Keratinocyte (primary cell): ENCODE measurements around the gene OGDH. TPM values are rescaled to one million over a fixed set of nuclear protein-coding genes. Genes with fewer than 3 reads are reported as not detected.

ENCODE experiments used
- DNase-seq: peaks from one replicate; pipeline ENCODE4 v3.0.0-alpha.2; 2011; ENCODE audit warnings: low read depth, missing footprints, low spot score
- FAIRE-seq: peaks from 2 replicates; lab custom pipeline; 2011; peaks lifted over from hg19 to GRCh38; lab: Jason Lieb, UNC
- H2AFZ ChIP-seq: 2 replicates; pipeline ENCODE4 v1.6.0; 2012; ENCODE audit warnings: low read length, control low read depth, inconsistent platforms; ENCODE audit not compliant: control insufficient read depth
- H3K27ac ChIP-seq: 2 replicates; pipeline ENCODE4 v1.5.1; 2011; ENCODE audit warnings: low read length; ENCODE audit not compliant: control insufficient read depth, insufficient read depth
- H3K27me3 ChIP-seq: 3 replicates; pipeline ENCODE4 v1.6.0; 2011; ENCODE audit warnings: low read length; ENCODE audit not compliant: control insufficient read depth, insufficient read depth; ENCODE audit errors: extremely low read depth
- H3K36me3 ChIP-seq, 2 experiments: 2 replicates in 1 of 2; 3 replicates in 1 of 2; pipeline ENCODE4 v1.5.1; 2011; ENCODE audit warnings: low read length in 2 of 2, mild to moderate bottlenecking in 1 of 2; ENCODE audit not compliant: control insufficient read depth in 2 of 2, insufficient read depth in 2 of 2; ENCODE audit errors: extremely low read depth in 1 of 2
- H3K4me1 ChIP-seq: 3 replicates; pipeline ENCODE4 v1.5.1; 2011; ENCODE audit warnings: low read length; ENCODE audit not compliant: control insufficient read depth, insufficient read depth; ENCODE audit errors: extremely low read depth
- H3K4me2 ChIP-seq: 3 replicates; pipeline ENCODE4 v1.6.0; 2011; ENCODE audit warnings: low read depth, low read length; ENCODE audit not compliant: control insufficient read depth, insufficient read depth; ENCODE audit errors: extremely low read depth
- H3K4me3 ChIP-seq, 3 experiments: fragments of 200-600 bp in 1 of 3; sonication (generic) in 1 of 3; 2 replicates in 2 of 3; 3 replicates in 1 of 3; pipeline ENCODE4 v1.5.1; 2011 to 2016; ENCODE audit warnings: low read length in 3 of 3, mild to moderate bottlenecking in 3 of 3, control low read depth in 2 of 3, inconsistent platforms in 1 of 3, low read depth in 1 of 3, mixed read lengths in 1 of 3, mixed run types in 1 of 3, moderate library complexity in 1 of 3; ENCODE audit not compliant: control insufficient read depth in 2 of 3, insufficient read depth in 2 of 3; ENCODE audit errors: extremely low read depth in 1 of 3
- H3K79me2 ChIP-seq: 2 replicates; pipeline ENCODE4 v1.6.0; 2012; ENCODE audit warnings: low read length; ENCODE audit not compliant: control insufficient read depth, insufficient read depth
- H3K9ac ChIP-seq: 3 replicates; pipeline ENCODE4 v1.6.0; 2011; ENCODE audit warnings: low read length; ENCODE audit not compliant: control insufficient read depth, insufficient read depth; ENCODE audit errors: extremely low read depth
- H3K9me1 ChIP-seq: 3 replicates; pipeline ENCODE4 v1.6.0; 2011; ENCODE audit warnings: low read length; ENCODE audit not compliant: control insufficient read depth, insufficient read depth; ENCODE audit errors: extremely low read depth
- H3K9me3 ChIP-seq: 2 replicates; pipeline ENCODE4 v1.5.1; 2012; ENCODE audit warnings: low read depth, low read length; ENCODE audit not compliant: control insufficient read depth
- H4K20me1 ChIP-seq: 3 replicates; pipeline ENCODE4 v1.6.0; 2011; ENCODE audit warnings: low read length; ENCODE audit not compliant: control insufficient read depth, insufficient read depth; ENCODE audit errors: extremely low read depth
- CTCF ChIP-seq, 3 experiments: IDR thresholded peaks in 1 of 3; conservative IDR thresholded peaks in 1 of 3; optimal IDR thresholded peaks in 1 of 3; 2 replicates in 2 of 3; 3 replicates in 1 of 3; pipeline versions ENCODE3 to v1.5.1; 2011; ENCODE audit warnings: low read length in 3 of 3, mild to moderate bottlenecking in 3 of 3, moderate library complexity in 2 of 3, control low read depth in 1 of 3, inconsistent platforms in 1 of 3; ENCODE audit not compliant: insufficient read depth in 2 of 3; ENCODE audit errors: extremely low read depth in 1 of 3
- EZH2 ChIP-seq: IDR thresholded peaks from one replicate; pipeline ENCODE4 v1.6.1; 2012; ENCODE audit warnings: inconsistent platforms, mild to moderate bottlenecking, low read length, moderate library complexity
- dilution Hi-C: fragments of 300-500 bp; cut with MboI; formaldehyde crosslinking; loops from one replicate; pipeline ENCODE4 v1.7.0; 2020; ENCODE audit warnings: low sequenced_read_pairs; ENCODE audit not compliant: extremely low pct_ligation_motif_present
- polyA plus RNA-seq, 5 experiments: library from polyadenylated mRNA; depleted of rRNA in 3 of 5; stranded (reverse) in 3 of 5; stranded (forward) in 1 of 5; unstranded in 1 of 5; fragments of >200 nt; gene quantifications; 1 replicate in 1 of 5; 2 replicates in 3 of 5; 3 replicates in 1 of 5; pipeline versions ENCODE4 v1.2.1 to v1.2.3, GENCODE V29; 2011 to 2012; ENCODE audit warnings: missing spikeins in 2 of 5, low read depth in 1 of 5, low replicate concordance in 1 of 5

The OGDH gene
- polyA plus RNA-seq, 1 donor (not counting 4 experiments of a cell fraction or from before 2014, with no cell fraction given), result 46.4 TPM

DNA sequence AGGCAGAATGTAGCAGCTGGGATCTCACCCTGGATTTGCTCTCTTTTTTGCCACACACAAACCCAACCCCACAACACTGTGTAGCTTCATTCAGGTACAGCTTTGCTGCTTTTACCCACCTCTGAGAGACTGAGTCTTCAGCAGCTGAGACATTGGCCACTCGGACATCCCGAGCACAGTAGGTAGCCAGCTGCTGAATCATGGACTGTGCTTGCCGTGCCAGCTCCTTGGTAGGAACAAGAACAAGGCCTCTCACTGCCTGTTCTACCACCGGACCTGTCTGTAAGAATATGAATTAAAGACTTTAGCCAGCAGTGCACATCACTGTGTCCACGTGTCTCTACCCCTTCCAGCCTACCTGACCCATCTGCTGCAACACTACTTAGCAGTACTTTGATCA lies 33.7 kb upstream of the OGDH start:
- Histone ChIP-seq H3K4me2 (peak overlapping the region; percentile 88), H2AFZ (no peak overlapping the region), H3K36me3 (peaks cover 41 to 62% of the 10 kb centered on the region in 2 experiments), H3K4me1 (peaks cover 12% of the 10 kb centered on the region), H3K9me1 (no peaks in the 10 kb centered on the region), H3K27ac (peak overlapping the region; percentile 82), H3K27me3 (no peaks in the 10 kb centered on the region), H3K9me3 (no peaks in the 10 kb centered on the region), H3K79me2 (peaks cover 54% of the 10 kb centered on the region), H4K20me1 (no peaks in the 10 kb centered on the region), H3K9ac (peak overlapping the region; percentile 88), H3K4me3 (peak overlapping the region; percentile 73 to 89 (median 82))
- DNase-seq (no peak), FAIRE-seq (no peak)
- dilution Hi-C loops, result no loop called here
- TF ChIP-seq EZH2 (no peak), CTCF (optimal IDR thresholded peaks at IDR 0.05 in 1 of 3, IDR thresholded peaks at IDR 0.05 in 1 of 3, conservative IDR thresholded peaks at IDR 0.05 in 1 of 3; ENCODE audit: extremely low read depth in 1 of 3, insufficient read depth in 2 of 3, low read length in 3 of 3) (no peak)

DNA sequence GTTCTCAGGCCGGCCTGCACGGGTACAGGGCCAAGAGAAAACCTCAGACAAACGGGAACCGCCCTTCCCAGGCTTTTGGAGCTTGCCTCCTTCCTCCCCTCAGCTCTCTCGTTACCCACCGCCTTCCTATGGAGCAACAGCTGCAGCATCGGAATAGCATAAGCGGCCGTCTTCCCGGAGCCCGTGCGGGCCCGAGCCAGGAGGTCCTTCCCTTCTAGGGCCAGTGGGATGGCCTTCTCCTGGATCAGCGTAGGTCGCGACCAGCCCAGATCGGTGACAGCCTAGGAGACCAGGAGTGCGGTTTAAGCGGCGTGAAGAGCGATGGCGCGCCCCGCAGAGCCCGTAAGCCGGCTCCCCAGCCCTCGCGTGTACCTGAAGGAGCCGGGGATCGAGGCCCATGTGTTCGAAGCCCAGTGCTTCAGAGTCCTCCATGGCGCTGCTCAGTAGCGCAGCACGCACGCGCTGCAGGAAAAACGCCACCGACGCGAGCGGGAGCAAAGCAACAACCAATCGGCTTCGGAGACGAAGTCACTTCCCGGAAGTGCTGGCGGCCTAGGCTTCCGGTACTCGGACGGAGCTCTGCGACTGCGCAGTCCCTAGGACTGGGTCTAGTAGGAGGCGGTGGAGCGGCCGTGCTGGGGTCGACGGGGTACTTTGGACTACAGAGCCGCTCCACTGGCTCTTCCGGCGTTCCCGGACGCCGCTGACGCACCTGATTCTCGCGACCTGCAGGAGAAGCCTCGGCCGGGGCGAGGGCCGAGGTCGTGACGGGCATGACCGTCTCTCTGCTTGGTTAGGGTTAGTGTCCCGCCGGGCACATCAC lies 32.8 kb upstream of the OGDH start, which contains the start of gene DDX56:
DDX56 (minus strand) TSS at position 445 of the 823 bp plus-strand sequence; CDS start at position 432, 13 bp downstream.
- H4K20me1 ChIP-seq, result no peaks in the 10 kb centered on the region
- no peaks in the 10 kb centered on the region for H3K9me3 ChIP-seq
- FAIRE-seq (peak; percentile 67), DNase-seq (no peak)
- H3K4me2 ChIP-seq, result peak within 1 kb of the TSS; percentile 88
- dilution Hi-C loops, result no loop called here
- H3K9me1 ChIP-seq, result no peaks in the 10 kb centered on the region
- H3K4me3 ChIP-seq, result peak within 1 kb of the TSS; percentile 73 to 89 (median 82)
- H3K79me2 ChIP-seq, result peaks cover 60% of the 10 kb centered on the region
- peaks cover 12% of the 10 kb centered on the region for H3K4me1 ChIP-seq
- H3K9ac ChIP-seq, result peak within 1 kb of the TSS; percentile 88
- H3K36me3 ChIP-seq, result peaks cover 33 to 58% of the 10 kb centered on the region in 2 experiments
- peak within 1 kb of the TSS; percentile 84 for H2AFZ ChIP-seq
- H3K27me3 ChIP-seq, result no peaks in the 10 kb centered on the region
- H3K27ac ChIP-seq, result peak within 1 kb of the TSS; percentile 82
- TF ChIP-seq CTCF (optimal IDR thresholded peaks at IDR 0.05 in 1 of 3, IDR thresholded peaks at IDR 0.05 in 1 of 3, conservative IDR thresholded peaks at IDR 0.05 in 1 of 3; ENCODE audit: extremely low read depth in 1 of 3, insufficient read depth in 2 of 3, low read length in 3 of 3) (no peak), EZH2 (no peak)
